Epithelial cell of proximal tubule (primary cell): Measurements from ENCODE around the gene PARD3B. TPM values are rescaled to one million over a fixed set of nuclear protein-coding genes. Genes with fewer than 3 reads are reported as not detected.

Source experiments
- DNase-seq: peaks from one replicate; pipeline ENCODE4 v3.0.0-alpha.2; 2011; ENCODE audit warnings: low read depth
- H3K4me3 ChIP-seq: 2 replicates; pipeline ENCODE4 v1.5.1; 2011; ENCODE audit warnings: low read depth, mild to moderate bottlenecking, low read length
- total RNA-seq: library from RNA; depleted of rRNA; stranded (reverse); fragments of >200 nt; gene quantifications from 2 replicates; pipeline ENCODE4 v1.2.3, GENCODE V29; 2015
- TF ChIP-seq, protein P1 (sequence below): conservative IDR thresholded peaks from 2 replicates; pipeline ENCODE4 v1.5.1; 2012; ENCODE audit warnings: low read depth, mild to moderate bottlenecking, low read length

Gene PARD3B
- total RNA-seq, 1 donor from 2014 or later = 3.6 TPM

- no peak overlapping the region for H3K4me3 ChIP-seq
- TF ChIP-seq, protein P1, sequence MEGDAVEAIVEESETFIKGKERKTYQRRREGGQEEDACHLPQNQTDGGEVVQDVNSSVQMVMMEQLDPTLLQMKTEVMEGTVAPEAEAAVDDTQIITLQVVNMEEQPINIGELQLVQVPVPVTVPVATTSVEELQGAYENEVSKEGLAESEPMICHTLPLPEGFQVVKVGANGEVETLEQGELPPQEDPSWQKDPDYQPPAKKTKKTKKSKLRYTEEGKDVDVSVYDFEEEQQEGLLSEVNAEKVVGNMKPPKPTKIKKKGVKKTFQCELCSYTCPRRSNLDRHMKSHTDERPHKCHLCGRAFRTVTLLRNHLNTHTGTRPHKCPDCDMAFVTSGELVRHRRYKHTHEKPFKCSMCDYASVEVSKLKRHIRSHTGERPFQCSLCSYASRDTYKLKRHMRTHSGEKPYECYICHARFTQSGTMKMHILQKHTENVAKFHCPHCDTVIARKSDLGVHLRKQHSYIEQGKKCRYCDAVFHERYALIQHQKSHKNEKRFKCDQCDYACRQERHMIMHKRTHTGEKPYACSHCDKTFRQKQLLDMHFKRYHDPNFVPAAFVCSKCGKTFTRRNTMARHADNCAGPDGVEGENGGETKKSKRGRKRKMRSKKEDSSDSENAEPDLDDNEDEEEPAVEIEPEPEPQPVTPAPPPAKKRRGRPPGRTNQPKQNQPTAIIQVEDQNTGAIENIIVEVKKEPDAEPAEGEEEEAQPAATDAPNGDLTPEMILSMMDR = no peak
- no peak for DNase-seq
Observed at GRCh38 chr2:205352593-205352992, 807.3 kb downstream of the PARD3B start.

GRCh38 chr2:205357732-205358131, 812.5 kb downstream of the PARD3B start:
- DNase-seq = no peak
- no peak overlapping the region for H3K4me3 ChIP-seq
- TF ChIP-seq, protein P1 = no peak

DNA sequence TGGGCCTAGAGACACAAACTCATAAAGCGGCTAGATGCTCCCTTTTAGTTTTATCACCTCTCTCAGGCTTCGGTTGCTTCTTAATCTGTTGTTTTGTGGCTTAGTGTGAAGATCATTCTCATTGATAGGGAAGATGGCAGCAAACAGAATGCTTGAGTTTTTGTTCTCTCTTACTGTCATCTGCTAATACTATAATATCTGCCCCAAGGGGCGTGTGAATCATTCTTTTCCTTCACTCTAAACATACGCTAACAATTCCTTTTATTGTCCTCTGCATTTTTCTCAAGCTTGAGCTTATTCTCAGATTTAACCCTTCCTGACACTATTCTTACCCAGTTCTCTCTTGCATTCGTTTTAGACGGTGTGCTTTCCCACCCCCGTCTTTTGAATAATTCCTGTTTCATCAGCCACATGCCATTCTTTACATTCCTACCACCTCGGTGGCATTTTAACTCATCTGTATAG, 813.1 kb downstream of the PARD3B start:
- no peak for DNase-seq
- TF ChIP-seq, protein P1 = no peak
- no peak overlapping the region for H3K4me3 ChIP-seq

GRCh38 chr2:205361272-205361671, 816.0 kb downstream of the PARD3B start:
- DNase-seq = no peak
- TF ChIP-seq, protein P1 = no peak
- no peak overlapping the region for H3K4me3 ChIP-seq

GRCh38 chr2:205361970-205362369, 816.7 kb downstream of the PARD3B start:
- TF ChIP-seq, protein P1 = no peak
- no peak overlapping the region for H3K4me3 ChIP-seq
- DNase-seq = no peak

GRCh38 chr2:205364261-205364660, 819.0 kb downstream of the PARD3B start:
- TF ChIP-seq, protein P1 = no peak
- H3K4me3 ChIP-seq = no peak overlapping the region
- no peak for DNase-seq

DNA sequence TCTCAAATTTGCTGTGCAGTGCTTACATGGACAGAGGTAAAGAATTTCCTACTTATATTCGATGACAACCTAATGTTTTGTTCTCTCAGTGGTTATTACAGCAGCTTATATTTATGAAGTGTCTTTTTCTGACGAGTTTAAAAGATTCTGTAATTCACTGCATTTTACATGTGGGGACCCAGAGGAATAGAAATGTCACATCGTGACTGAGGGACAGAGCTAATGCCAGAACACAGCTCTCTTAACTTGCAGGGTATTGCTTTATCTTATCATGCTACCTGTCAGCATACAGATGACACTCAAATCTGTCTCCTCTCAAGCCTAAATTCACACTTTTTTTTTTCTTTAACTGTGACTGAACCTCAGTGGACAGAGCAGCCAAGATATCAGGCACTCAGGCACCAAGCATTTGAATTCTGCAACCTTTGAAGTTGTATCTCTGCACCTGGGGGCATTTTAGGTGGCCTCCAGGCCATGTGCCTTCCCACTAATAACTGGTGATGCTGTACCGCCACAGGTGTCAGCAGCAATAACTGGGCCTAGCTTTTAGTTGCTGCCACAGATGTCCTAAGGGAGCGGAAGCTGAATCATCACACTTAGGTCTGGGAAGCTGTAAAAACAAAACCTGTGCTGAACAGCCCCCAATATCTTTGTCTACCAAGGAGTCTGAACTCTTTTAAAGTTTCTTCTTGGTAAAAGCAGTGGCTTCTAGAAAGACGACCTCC, 821.2 kb downstream of the PARD3B start:
- no peak for DNase-seq
- H3K4me3 ChIP-seq = no peak overlapping the region
- TF ChIP-seq, protein P1 = no peak
